Hepatic stellate cell (primary cell): ENCODE measurements around the gene PTPN14.
"Not testable (repeated sequence)": the region's sequence is repeated elsewhere in the genome, so short reads cannot be mapped to it uniquely, and the experiment has no call there.

ENCODE experiments used
- DNase-seq: peaks from one replicate; pipeline ENCODE4 v3.0.0; 2011; ENCODE audit warnings: low spot score

Gene PTPN14

GRCh38 chr1:214510477-214510876 lies 40.9 kb downstream of the PTPN14 start:
- DNase-seq: no peak

- not testable (repeated sequence) for DNase-seq
These were observed 41.8 kb downstream of the PTPN14 start for GRCh38 chr1:214509622-214510021.

DNA sequence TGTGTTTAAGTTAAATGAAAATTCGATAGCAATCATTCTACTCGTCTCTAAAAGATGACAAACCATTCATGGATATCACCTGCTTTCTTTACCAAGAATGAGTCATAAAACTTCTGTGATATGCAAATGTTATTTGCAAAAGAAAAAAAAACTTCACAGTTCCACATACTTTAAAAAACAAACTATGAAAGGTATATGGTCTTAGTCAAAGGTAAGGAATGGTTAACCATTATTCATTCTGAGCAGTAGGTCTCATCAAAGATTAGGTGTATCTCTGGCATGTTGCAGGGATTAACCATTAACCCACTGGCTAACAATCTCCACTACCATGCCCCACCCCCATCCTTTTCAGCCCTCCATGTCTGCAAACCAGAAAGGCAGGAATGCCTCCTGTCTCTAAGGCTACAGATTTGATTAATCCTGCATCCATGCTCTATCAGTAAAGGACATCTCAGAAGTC lies 44.4 kb downstream of the PTPN14 start:
- DNase-seq: no peak

DNA sequence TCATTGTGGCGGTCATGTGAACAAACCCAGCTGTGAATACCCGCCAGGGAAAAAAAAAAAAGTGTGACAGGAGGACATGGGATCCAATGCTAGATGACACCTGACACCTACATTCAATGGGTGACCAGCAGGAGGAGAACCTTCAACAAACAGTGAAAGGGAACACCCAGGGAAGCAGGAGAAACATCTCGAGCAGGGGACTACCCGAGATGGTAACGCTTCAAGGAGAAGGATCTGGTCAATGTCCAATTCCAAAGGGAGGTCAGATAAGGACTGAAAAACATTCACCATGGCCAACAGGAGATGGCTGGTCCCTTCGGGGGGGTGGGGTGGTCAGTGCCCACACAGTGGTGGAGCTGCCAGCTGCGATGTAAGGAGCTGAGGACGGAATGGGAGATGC lies 46.3 kb downstream of the PTPN14 start:
- no peak for DNase-seq

DNA sequence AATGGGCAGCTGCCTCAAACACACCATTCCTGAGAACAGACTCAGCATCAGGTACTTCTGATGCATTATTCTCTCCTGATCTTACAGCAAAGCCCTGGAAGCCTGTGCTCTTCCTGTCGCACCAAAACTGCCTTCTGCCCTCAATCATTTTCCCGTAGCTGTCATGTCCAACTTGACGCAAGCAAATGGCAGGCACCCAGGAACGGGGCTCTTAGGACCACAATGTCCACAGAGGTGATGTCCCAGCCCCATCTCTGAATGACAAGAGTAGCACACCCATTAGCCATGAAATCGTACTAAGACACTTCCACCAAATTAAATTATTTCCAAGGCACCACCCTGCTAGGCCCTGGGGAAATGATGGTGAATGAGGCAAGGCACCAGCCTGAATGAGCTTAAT lies 47.1 kb downstream of the PTPN14 start:
- no peak for DNase-seq

- no peak for DNase-seq
These were observed 47.8 kb downstream of the PTPN14 start for GRCh38 chr1:214503553-214503952.

DNA sequence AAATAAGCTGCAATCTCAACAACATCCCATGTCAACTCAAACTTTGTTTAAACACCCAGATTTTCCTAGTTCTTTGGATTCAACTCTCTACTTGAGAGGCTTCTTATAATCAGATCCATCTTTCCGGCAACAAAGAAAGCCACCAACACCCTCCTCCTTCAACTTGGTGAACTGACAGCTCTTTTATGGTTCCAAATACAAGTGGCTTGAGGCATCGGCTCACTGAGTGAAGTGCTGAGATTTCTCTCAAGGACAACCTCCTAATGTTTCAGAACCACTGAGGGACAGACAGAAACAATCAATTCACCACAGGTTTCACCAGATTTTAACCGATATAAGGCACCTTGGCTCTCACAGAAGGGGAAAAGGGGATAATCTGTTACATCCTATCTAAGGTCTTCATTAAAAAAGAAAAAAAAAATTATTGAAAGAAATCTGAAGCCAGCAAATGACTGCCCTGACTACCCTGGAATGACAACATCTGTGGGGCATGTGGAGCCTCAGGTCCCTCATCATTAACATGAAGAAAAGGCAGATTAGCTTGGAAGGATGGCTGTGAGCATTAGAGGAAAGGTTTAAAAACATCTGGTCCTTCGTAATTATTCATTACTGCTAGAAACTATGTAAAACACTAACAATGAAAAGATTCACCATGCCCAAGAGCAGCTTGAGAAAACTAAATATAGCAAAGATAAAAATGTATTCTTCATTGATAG lies 50.9 kb downstream of the PTPN14 start:
- no peak for DNase-seq

DNA sequence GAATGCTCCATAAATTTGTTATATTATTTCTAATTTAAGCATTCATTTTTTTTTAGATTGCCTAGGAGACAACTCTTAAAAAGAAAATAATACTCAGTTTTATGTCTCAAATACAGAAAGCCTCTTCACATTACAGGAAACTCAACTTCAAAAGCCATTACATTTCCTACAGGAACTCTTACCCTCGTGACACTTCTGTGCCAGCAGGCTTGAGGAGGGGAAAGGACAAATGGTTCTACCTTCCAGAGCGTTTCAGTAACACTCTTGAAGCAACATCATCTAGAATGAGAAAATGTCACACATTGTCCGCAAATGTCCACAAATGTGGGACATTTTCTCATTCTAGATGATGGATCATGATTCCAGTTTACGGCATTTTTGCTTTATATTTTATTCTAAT lies 51.7 kb downstream of the PTPN14 start:
- DNase-seq: no peak

DNA sequence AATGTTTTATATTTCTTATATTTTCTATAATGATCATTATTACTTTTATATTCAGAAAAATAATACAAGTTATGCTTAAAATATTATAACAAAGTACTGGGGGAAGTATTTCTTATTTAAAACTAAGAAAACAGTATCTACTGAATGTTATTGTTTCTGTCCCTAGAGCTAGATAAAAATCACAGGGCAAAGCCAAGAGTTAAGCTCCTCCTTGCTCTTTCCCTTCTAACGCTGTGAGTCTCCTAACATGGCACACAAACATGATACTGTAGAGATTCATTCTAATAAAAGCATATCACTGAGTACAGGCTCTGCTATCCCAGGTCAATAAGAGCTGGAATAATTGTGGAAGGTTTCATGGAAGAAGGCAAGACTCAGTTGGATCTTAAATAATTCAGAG lies 53.4 kb downstream of the PTPN14 start:
- DNase-seq: no peak

GRCh38 chr1:214496126-214496525 lies 55.3 kb downstream of the PTPN14 start:
- DNase-seq: no peak

- no peak for DNase-seq
These were observed 56.7 kb downstream of the PTPN14 start for GRCh38 chr1:214494706-214495105.

DNA sequence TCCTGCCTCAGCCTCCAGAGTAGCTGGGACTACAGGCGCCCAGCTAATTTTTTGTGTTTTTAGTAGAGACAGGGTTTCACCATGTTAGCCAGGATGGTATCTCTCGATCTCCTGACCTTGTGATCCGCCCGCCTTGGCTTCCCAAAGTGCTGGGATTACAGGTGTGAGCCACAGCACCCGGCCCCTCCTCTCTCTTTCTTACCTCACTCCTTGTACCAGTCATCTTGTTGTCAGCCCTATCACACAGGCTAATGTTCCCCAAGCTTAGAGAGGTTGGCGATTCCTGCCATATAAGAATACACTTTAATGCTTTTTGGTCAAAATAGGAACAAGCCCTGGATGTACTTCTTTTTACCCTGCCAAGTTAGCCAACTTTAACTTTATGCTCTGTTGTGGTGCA lies 57.2 kb downstream of the PTPN14 start:
- DNase-seq: not testable (repeated sequence)

DNA sequence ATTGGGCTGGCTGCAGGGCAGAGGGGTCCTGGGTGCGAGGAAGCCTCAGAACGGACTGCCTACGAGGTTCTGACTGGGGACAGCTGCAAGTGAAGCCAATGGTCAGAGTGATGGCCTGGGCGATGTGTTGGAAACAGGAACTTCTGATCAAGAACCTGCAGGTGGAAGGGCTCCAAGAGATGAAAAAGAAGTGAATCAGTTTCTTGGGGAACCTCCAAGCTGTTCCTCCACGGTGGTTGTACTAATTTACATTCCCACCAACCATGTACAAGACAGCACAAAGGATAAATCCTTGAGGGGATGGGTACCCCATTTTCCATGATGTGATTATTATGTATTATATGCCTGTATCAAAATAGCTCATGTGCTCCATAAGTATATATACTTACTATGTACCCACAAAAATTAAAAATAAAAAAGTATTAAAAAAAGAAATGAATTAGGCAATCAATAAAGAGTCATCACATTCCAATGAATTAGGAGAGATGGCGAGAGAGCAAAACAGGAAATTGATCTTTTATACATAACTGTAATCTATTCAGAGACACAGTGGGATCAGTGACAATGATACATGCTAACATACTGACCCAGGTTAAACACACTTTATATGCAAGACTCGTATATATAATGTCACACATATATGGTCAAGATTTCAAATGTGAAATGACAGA lies 58.1 kb downstream of the PTPN14 start:
- DNase-seq: no peak

GRCh38 chr1:214492401-214493075 lies 58.9 kb downstream of the PTPN14 start:
- no peak for DNase-seq

- DNase-seq: no peak
These were observed 59.8 kb downstream of the PTPN14 start for GRCh38 chr1:214491468-214492146.

DNA sequence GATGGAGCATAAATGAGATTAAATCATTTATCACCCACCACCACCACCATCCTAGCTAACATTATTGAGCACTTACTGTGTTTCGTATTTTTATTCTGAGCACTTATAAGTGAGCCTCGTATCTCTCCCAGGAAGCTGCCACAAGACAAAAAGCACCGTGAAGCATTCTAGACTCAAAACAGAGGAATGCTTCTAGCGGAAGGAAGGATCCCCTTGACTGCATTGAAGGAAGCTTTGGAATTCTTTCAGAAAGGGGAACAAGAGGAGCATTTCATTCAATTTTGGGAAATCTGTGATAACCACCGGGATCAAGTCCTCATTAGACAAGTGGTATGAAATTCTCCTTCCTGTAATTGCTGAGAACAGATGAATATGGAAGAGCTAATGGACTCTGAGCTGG lies 66.3 kb downstream of the PTPN14 start:
- no peak for DNase-seq

DNA sequence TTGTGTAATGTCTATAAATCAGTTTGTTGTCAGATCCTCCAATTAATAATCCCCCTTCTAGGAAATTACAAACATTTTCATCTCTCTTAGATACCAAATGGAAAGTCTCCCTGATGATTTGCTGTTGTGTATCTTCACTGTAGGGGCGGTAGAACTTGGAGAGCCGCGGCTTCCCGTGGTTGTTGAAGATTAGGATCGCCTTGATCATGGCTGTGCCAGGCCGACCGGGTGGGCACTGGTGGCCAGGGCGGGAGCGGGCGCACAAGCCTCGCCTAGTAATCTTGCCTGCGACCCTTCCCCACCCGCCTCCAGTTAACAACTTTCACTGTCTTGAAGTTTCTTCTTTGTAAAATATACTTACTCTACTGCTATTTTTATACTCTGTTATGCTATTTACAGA lies 68.2 kb downstream of the PTPN14 start:
- not testable (repeated sequence) for DNase-seq

DNA sequence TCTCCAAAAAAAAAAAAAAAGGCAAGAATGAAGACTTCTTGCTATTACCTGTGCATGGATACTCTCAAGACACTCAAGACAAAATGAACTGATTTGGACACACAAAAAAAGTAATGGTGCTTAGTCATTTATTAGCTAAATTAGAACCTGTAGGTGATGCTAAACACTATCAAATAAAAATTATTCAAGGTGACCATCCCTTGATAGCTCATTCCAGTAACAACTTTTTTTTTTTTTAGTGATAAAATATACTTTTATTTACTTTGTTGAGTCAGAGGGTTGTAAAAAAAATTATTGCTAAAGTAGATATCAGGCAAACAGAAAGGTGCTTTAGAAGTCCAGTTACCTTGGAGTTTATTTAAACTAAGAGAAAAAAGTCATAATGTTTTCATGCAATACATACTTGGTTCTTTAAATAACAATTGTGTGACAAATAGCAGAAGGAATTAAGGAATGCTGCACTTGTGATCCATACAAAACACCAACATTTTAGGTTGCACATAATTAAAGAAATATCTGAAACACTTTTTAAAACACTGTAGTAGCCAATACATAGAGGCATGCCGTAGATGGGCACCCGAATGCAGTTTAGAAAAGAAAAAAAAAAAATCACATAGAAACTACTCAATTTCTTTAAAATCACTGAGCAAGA lies 69.3 kb downstream of the PTPN14 start:
- DNase-seq: not testable (repeated sequence)

GRCh38 chr1:214476986-214477870 lies 74.2 kb downstream of the PTPN14 start:
- peak; percentile 36 for DNase-seq

- no peak for DNase-seq
These were observed 75.0 kb downstream of the PTPN14 start for GRCh38 chr1:214476229-214476985.
